ENCODE measurements around the gene MAPRE3. TPM values are rescaled to one million over a fixed set of nuclear protein-coding genes. Genes with fewer than 3 reads are reported as not detected.

The MAPRE3 gene
- total RNA-seq, 4 donors from 2014 or later, result 23.8 to 63.6 (median 35.7) TPM

DNA sequence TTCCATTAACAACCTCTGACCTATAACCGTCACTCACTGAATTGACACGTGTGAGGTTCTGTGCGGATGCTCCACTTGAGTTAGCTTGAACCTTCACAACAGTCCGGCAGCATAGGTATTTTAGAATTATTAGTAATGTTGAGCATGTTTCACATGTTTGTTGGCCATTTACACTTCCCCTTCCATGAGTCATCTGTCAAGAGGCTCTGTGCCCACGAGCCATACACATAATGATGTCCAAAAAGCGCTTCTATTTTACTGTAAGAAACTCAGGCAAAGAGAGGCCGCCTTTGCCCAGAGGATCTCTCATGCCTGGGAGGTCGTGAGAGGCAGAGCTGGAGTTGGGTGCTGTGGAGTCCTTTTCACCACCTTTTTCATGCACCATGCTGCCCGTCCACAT, 33.4 kb downstream of the MAPRE3 start:
- 79 to 83% methylated on average over 9 of the region's 9 CpGs for WGBS, 2 donors
- H3K4me3 ChIP-seq (ENCODE audit: low read depth, poor library complexity, severe bottlenecking), result no peak overlapping the region

DNA sequence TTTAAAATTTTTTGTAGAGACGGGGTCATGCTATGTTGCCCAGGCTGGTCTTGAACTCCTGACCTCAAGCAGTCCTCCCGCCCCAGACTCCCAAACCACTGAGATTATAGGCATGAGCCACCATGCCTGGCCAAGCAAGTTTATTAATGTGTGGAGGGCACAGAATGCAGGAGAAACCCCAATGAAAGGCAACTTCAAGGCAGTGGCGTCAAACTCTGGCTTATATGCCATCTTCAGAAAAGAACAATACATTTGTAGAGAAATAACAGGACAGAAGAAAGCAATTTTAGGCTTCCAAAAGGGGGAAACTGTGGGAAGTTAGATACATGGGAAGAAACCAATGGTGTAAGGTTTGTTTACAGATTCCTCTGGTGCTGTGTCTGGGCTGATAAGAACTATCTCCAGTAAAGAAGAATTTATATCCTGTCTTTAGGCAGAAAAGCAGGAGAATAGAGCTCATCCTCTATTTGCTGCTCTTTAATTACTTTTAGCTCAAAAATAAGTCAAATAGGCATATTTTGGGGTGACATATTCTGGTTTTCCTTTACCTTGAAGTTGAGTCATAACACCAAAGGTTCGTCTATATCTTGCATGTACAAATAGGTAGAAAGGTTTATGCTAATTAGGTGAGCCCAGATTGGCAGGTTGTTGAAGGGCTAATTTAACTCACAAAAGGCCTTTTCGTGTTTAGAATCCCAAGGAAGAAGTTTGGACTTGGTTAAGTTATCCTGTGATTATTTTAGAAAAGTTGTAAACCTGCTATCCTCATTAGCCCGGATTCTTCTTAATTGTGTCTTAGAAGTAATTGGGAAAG, 36.4 kb downstream of the MAPRE3 start:
- WGBS, 2 donors, result 69 to 74% methylated on average over 6 of the region's 6 CpGs
- no peak for DNase-seq (ENCODE audit: low spot score in 2 of 2)
- intact Hi-C loops (cut with DNase I; ENCODE audit: low total_unique reads), result no loop called here
- H3K4me3 ChIP-seq (ENCODE audit: low read depth, poor library complexity, severe bottlenecking), result no peak overlapping the region
- no peak for TF ChIP-seq CTCF (IDR thresholded peaks at IDR 0.05)
- TF ChIP-seq POLR2A (IDR thresholded peaks at IDR 0.05), result no peak

More for the DNA sequence above, 33.4 kb downstream of the MAPRE3 start:
- no peak for TF ChIP-seq POLR2A (IDR thresholded peaks at IDR 0.05)
- DNase-seq (ENCODE audit: low spot score in 2 of 2), result peak in 1 of 2 donors; percentile 68
- intact Hi-C loops (cut with DNase I; ENCODE audit: low total_unique reads), result no loop called here

DNA sequence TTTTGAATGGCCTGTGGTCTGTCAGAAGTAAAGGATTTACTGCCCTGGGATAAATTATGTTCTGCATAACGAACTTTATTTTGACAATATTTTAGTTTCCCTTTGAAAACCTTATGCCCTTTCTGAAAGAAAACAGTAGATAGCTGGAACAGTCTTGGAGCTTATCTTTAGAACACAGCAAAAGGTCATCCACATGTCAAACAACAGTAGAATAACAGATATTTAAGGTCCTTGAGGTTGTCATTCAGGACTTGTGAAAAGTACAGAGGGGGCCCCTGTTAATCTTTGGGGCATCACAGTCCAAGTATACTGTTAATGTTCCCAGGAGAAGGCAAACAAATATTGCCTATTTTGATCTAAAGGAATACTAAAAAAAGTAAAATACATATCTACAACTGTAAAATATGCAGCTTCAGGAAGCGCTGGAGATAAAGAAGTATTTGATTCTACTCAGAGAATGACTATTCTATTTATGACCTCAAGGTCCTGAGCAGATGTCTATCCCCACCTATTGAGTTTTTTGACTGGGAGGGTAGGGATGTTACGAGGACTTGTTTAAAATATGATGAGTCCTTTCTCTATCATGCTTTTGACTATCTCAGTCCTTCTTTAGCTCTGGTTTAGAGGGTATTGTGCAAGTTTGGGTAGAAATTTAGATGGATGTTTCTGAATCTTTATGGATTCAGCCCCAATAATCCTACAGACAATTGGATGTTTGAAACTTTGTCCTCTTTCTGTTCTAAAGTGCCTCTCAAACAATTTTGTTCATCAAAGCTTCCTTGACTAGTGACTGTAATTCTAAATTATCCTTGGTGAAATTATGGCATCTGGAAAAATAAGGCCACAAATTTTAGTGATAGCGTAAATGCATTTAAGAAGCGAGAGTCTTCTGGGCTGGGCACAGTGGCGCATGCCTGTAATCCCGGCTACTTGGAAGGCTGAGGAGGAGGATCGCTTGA, 37.3 kb downstream of the MAPRE3 start:
- TF ChIP-seq POLR2A (IDR thresholded peaks at IDR 0.05), result no peak
- no peak for TF ChIP-seq CTCF (IDR thresholded peaks at IDR 0.05)
- WGBS, 2 donors, result 77 to 92% methylated on average over 8 of the region's 8 CpGs
- DNase-seq (ENCODE audit: low spot score in 2 of 2), result no peak

DNA sequence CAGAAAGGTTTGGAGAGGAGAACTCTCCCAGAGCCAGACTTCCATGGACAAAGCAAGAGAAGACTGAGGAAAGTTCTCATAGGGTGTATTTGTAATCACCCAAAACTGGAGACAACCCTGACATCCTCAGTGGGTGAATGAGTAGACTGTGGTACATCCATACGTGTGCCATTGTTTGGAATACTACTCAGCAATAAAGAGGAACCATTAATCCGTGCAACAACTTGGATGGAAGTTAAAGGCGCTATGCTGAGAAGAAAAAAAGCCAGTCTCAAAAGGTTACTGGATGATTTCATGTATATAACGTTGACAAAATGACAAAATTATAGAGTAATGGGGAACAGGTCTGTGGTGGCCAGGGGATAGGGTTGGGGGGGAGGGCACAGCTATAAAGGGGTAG, 38.2 kb downstream of the MAPRE3 start:
- 93% methylated on average over 4 of the region's 4 CpGs for WGBS, 2 donors
- DNase-seq (ENCODE audit: low spot score in 2 of 2), result no peak
- H3K4me3 ChIP-seq (ENCODE audit: low read depth, poor library complexity, severe bottlenecking), result no peak overlapping the region
- TF ChIP-seq POLR2A (IDR thresholded peaks at IDR 0.05) (no peak), CTCF (IDR thresholded peaks at IDR 0.05) (no peak)
- intact Hi-C loops (cut with DNase I; ENCODE audit: low total_unique reads), result no loop called here

More for the DNA sequence above, 37.3 kb downstream of the MAPRE3 start:
- intact Hi-C loops (cut with DNase I; ENCODE audit: low total_unique reads), result no loop called here
- H3K4me3 ChIP-seq (ENCODE audit: low read depth, poor library complexity, severe bottlenecking), result no peak overlapping the region

DNA sequence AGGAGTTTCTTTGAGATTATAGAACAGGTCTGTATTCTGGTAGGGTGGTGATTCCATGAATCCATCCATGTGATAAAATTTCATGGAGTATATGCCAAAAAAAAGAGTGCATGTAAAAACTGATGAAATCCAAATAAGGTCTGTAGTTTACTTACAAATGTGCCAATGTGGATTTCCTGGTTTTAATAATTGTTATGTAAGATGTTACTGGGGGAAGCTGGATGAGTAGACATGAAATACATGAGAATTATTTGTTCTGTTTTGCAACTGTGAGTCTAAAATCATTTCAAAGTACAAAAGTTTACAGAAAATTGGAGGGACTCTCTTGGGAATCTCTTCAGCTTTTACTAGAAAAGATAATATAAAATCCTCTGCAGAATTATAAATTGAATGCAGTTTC, 38.6 kb downstream of the MAPRE3 start:
- intact Hi-C loops (cut with DNase I; ENCODE audit: low total_unique reads), result no loop called here
- no peak for TF ChIP-seq POLR2A (IDR thresholded peaks at IDR 0.05)
- TF ChIP-seq CTCF (IDR thresholded peaks at IDR 0.05), result no peak
- no peak for DNase-seq (ENCODE audit: low spot score in 2 of 2)
- no peak overlapping the region for H3K4me3 ChIP-seq (ENCODE audit: low read depth, poor library complexity, severe bottlenecking)

DNA sequence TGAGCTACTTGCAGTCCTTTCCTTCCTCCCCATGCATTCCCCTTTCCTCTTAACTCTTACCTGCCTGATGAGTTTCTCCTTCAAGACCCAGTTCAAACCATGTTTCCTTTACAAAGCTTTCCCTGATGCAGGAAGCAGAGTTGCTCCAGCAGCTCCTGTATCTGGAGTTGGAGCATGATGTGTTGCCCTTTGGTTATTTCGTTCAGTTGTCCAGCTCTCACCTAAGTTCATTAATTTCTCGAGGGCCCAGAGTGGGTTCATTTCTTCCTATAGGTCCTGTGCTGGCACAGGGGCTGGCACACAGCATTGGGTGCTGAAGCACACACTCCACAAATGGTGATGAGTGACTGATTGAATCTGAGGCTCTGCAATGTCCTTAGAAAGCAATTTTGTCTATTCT, 39.3 kb downstream of the MAPRE3 start:
- H3K4me3 ChIP-seq (ENCODE audit: low read depth, poor library complexity, severe bottlenecking), result no peak overlapping the region
- WGBS, 2 donors, result 79 to 83% methylated on average over 2 of the region's 2 CpGs
- TF ChIP-seq CTCF (IDR thresholded peaks at IDR 0.05) (no peak), POLR2A (IDR thresholded peaks at IDR 0.05) (no peak)
- intact Hi-C loops (cut with DNase I; ENCODE audit: low total_unique reads), result no loop called here
- no peak for DNase-seq (ENCODE audit: low spot score in 2 of 2)
